ENCODE measurements around the gene KCNN2.

The KCNN2 gene

GRCh38 chr5:114362977-114363761, 1.3 kb downstream of the KCNN2 start:
- DNase-seq (ENCODE audit: low read depth) = no peak

- no peak for DNase-seq (ENCODE audit: low read depth)
These were observed 2.0 kb downstream of the KCNN2 start for GRCh38 chr5:114363837-114364236.

- no peak for DNase-seq (ENCODE audit: low read depth)
These were observed 5.2 kb downstream of the KCNN2 start for GRCh38 chr5:114367029-114367428.

DNA sequence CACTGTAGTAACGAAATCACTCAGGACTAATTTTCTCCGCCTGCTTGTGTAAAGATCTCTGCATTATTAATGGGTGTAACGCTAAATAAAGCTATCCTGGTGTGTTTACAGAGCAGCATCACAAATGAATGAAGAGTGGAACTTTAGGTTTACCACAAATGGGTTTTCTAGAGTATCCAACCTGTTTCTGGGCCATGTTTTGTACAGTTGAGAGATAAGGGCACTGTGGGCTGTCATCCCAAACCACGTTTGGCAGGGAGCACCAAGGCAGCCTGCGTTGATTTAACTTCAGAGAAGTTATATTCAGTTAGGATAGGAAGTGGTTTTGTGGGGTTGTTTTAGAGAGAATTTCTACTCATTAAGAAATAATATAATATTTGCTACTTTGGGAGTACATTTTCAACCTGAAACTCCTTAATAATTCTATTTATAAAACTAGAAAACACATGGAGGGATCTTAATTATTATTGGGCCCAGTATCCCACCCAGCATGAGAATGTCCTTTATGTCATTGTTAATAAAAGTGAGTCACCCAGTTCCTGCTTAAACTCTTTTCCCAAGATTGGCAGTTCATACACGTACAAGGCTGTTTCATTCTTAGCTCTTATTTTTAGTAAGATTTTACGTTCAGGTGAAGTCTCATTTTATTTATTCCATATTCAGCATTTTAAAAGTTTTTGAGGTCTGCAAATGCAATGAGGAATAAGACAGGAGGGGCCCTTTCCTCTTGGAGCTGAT, 8.0 kb downstream of the KCNN2 start:
- DNase-seq (ENCODE audit: low read depth) = no peak

DNA sequence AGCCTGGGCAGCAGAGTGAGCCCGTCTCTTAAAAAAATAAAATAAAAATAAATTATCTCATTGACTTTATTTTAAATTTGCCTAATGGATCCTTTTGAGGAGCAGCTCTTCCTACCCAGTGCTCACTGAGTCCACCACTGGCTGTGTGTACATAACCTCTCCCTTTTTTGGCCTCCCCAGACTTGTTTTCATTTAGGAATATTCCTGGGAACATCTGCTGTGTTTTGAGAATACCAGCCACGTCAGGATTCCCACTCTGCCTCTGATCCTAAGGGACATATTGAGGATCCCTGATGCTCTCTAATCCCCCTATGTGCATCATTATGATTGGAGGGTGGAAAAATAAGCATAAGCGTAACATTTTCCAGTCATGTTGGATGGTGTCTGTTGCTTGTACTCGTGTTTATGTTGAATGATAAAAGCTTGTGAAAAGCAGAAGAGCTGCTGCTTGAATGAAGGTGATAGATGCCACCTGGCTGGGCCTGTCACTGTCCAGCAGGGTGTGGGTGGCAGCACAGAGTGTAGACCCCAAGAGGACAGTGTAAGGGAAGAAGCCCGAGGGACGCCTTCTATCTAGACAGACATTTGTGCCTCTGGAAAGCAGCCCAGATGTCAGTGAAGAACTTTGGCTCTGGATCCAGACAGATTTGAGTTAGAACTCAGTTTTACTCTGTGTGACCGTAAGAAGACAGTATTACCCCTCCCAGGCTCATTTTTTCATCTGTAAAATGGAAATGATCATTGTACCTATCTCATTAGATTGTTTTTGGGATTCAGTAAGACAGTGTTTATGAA, 15.4 kb downstream of the KCNN2 start:
- DNase-seq (ENCODE audit: low read depth) = no peak

GRCh38 chr5:114377946-114378345, 16.1 kb downstream of the KCNN2 start:
- no peak for DNase-seq (ENCODE audit: low read depth)

DNA sequence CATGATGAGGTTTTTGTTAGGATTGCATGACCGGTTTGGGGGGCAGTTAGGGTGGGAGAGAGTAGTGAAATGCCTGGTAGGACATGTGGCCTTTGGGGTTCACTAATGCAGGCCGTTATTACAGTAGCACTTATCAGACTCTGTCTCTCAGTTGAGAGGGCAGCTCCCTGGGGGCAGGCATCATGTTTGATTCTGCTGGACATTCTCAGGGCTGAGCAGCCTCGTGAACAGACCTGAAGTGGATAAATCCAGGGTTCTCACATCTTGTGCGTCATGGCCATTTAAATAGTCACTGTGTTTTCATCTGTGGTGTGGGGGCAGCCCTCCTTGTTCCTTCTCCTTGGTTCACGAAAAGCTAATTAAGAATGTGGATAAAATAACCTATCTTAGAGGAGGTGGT, 18.9 kb downstream of the KCNN2 start:
- no peak for DNase-seq (ENCODE audit: low read depth)

DNA sequence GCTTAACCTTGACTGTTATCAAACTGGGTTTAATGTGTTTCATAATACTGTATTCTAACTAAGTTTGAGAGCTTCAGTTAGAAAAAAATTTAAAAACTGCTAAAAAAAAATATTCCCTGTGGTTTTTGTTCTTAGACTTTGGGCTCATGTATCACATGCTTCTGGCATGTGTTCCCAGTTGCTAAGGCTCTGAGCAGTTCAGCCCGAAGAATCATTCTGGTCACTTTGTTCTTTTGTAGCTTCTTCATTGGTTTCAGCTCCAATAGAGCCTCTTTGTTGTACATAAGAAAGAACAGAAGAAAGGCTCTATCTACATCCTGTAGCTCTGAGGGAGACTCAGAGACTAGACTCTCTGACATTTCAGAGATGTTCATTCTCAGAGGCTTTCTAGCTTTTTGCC, 25.6 kb downstream of the KCNN2 start:
- DNase-seq (ENCODE audit: low read depth) = no peak

DNA sequence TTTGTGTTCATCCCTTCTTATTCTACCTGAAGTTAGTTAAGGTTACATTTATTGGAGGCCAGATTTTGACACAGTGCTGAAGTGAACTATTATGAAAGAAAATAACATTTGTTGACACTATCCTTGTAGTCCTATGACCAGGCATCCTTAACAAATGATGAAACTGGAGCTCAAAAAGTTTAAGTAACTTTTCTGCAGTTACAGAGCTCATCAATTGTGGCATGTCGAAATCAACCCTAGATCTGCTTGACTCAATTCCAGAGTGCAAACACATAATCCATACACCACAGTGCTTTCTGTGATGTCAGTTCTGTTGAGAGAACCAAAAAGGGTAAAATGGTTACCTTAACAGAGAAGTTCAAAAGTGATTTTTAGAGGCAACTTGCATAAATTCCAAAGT, 28.6 kb downstream of the KCNN2 start:
- DNase-seq (ENCODE audit: low read depth) = no peak

- DNase-seq (ENCODE audit: low read depth) = no peak
These were observed 29.5 kb downstream of the KCNN2 start for GRCh38 chr5:114391321-114391720.

- no peak for DNase-seq (ENCODE audit: low read depth)
These were observed 31.3 kb downstream of the KCNN2 start for GRCh38 chr5:114393159-114393558.

- no peak for DNase-seq (ENCODE audit: low read depth)
These were observed 40.3 kb downstream of the KCNN2 start for GRCh38 chr5:114402206-114402605.

- DNase-seq (ENCODE audit: low read depth) = no peak
These were observed 45.9 kb downstream of the KCNN2 start for GRCh38 chr5:114407783-114408182.

DNA sequence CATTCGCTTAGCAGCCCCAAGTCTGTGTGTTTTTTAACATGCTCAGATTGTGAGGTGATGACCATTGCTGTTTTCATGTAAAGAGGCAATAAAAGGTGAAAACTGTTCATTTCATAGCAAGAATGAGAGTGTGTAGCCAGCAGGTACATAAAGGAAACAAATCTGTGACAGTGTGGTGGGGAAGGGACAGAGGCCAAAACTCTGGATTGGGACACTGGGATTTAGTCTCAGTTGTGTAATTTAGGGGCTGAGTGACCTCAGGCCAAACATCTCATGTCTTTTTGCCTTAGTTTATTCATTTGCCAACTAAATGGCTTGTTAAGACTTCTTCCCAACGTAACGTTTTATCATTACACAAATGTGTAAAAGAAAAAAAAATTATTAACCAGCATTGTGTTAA, 47.0 kb downstream of the KCNN2 start:
- DNase-seq (ENCODE audit: low read depth) = no peak

DNA sequence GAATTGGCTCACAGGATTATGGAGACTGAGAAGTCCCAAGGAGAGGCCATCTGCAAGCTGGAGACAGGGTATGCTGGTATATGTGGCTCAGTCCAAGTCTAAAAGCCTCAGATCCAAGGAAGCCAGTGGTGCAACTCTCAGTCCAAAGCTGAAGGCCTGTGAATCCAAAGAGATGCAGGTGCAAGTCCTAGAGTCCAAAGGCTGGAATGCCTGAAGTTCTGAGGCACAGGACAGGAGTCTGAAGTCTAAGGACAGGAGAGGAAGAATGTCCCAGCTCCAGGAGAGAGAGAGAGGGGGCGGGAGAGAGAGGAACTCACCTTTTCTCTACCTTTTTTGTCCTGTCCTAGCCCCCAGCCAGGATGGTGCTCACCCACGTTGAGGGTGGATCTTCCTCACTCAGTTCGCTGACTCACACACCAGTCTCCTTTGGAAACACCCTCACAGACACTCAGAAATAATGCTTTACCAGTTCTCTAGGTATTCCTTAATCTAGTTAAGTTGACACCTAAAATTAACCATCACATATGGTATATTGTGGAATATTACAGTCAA, 49.6 kb downstream of the KCNN2 start:
- no peak for DNase-seq (ENCODE audit: low read depth)

DNA sequence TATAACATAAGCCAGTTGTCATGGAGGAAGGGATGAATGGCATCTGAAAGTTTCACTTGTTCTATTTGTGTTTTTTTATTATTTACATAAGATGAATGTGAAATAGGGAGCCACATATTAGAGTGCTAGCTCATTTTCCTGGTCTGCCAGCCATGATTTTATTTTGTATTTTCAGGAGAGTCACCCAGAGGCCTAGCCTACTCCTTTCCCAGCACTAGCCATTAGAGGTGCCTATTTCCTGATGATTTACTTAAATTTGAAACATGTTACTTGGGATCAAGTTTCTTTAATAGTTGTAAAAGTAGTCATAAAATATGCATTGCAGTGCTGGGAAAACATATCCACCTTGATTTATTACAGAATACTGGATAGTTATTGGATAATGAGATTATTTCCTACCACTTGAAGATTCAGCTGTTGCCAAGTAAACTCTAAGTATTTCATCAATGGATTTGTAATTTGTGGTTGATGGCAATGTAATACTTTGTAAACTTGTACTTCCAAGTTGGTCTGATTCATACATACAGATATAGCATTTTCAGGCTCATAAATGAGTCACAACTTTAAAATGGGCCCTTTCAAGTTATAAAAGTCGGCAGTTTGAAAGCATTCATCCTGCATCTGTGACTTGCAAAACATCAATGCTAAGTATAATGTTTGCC, 50.8 kb downstream of the KCNN2 start:
- no peak for DNase-seq (ENCODE audit: low read depth)

DNA sequence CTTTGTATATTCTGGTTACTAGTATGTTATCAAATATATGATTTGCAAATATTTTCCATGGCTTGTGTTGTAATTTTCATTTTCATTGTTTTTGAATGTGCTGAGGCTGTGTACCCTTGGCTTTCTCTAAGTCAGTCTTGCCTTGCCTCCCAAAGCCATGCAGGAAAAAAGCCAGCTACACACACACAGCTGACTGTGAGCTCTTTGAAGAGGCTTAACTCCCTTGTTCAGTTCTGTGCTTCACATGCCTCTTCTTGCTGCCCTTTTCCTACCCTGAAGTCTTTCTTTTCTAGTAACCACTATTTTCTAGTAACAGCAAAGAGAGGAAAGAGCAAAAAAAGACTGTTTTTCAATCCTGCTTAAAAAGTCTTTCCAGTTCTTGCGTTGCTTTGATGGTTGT, 53.9 kb downstream of the KCNN2 start:
- no peak for DNase-seq (ENCODE audit: low read depth)

GRCh38 chr5:114416254-114416653, 54.4 kb downstream of the KCNN2 start:
- DNase-seq (ENCODE audit: low read depth) = no peak

DNA sequence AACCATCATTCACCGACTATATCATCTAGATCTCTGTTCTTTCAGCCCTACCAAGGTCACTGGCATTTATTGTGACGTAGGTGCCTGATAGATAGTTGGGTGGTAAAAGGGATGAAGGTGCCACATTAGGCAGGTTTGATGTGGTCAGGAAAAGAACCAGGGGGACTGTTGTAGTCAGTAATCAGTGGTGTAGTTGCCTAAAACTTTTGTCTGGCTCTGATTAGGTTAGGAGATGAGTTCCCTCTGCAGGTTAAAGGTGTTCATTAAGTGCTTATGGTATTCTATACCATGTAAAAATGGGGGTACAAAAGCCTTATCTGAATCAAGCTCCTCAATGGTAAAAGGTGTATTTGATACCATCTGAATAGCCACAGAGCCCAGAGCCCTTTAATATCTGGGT, 55.6 kb downstream of the KCNN2 start:
- DNase-seq (ENCODE audit: low read depth) = no peak

- no peak for DNase-seq (ENCODE audit: low read depth)
These were observed 56.6 kb downstream of the KCNN2 start for GRCh38 chr5:114418176-114419066.

- no peak for DNase-seq (ENCODE audit: low read depth)
These were observed 57.2 kb downstream of the KCNN2 start for GRCh38 chr5:114419067-114419388.
